Epithelial cell of proximal tubule (primary cell): ENCODE data around the gene ARHGAP11B.
"Not testable (repeated sequence)": the region's sequence is repeated elsewhere in the genome, so short reads cannot be mapped to it uniquely, and the experiment has no call there.

Experiments
- DNase-seq: peaks from one replicate; pipeline ENCODE4 v3.0.0-alpha.2; 2011; ENCODE audit warnings: low read depth
- H3K4me3 ChIP-seq: 2 replicates; pipeline ENCODE4 v1.5.1; 2011; ENCODE audit warnings: low read depth, mild to moderate bottlenecking, low read length
- CTCF ChIP-seq: conservative IDR thresholded peaks from 2 replicates; pipeline ENCODE4 v1.5.1; 2012; ENCODE audit warnings: low read depth, mild to moderate bottlenecking, low read length

ARHGAP11B gene

DNA sequence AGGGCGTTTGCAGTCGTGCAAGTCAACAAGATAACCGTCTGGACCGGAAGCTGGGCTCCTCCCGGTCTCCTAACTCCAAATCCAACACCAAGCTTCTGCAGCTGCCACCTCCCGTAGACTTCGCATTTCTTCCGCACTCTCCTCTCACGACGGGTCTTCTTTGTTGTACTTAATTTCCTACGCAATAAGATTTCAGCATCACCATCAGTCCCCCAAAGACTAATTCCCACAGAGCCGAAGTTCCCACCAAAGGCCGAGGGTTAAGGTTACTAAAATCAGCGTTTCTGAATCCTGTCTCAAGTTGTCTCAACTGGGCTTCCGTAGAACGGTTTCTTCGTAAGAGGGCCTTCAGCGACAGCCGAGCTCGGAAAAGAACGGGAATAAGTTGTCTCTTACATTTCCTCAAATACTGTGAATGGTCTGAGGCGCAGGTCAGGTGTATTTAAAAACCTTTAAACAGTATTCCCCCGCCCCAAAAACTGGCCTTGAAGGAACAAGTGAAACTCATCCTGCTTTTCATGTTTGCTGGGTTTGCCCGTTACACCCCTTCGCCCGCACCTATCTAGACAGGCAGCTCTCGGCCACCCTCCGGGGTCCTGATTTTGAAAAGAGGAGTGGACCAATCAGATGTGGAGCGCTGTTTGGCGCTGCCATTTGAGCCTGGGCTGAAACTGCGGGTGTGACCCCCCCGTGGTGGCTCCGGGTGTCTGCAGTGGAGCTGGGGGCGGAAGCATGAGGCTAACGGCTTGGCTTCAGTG lies at the start of gene ARHGAP11B:
Gene ARHGAP11B, plus strand, starts transcription at position 693 of the 758 bp plus-strand sequence.
- DNase-seq: peak; percentile 98
- H3K4me3 ChIP-seq: peak within 1 kb of the TSS; percentile 74

DNA sequence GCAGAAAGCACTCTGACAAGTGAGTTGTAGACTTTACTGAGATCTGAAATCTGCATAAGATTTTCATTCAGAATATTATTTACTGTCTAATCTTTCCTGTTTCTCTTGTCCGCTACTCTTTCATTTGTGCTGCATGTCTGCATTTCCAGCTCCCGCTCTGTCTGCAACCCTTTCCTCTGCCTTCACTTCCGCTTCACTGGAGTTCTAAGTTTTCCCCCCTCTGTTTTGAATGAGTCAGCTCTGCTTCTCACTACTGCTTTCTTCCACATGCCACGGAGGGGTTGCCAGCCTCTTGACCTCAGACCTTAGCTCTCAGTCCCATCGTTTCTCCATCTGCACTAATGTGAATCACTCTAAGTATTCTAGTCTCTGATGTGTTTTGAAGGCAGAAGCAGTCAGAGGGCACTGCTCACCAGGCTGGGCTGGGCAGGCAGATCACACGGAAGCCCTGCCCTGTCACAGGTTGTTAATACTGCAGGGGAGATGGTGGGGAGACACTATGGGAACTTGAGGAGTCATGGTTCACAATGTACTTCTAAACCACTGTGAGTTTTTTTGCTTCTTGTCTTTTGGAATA lies 46.4 kb upstream of the ARHGAP11B start:
- H3K4me3 ChIP-seq, DNase-seq: not testable (repeated sequence)

DNA sequence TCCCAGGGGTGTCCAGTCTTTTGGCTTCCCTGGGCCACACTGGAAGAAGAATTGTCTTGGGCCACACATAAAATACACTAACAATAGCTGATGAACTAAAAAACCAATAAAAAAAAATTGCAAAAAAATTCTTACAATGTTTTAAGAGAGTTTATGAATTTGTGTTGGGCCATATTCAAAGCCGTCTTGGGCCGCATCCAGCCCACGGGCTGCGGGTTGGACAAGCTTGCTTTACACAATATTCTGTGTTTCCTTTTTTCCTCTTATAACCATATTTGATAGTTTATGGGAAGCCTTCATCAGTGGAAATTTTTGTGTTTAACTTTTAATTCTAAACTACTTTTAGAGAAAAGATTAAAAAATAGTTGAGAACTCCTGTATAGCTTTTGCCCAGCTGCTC lies 45.2 kb upstream of the ARHGAP11B start:
- not testable (repeated sequence) for H3K4me3 ChIP-seq, DNase-seq

DNA sequence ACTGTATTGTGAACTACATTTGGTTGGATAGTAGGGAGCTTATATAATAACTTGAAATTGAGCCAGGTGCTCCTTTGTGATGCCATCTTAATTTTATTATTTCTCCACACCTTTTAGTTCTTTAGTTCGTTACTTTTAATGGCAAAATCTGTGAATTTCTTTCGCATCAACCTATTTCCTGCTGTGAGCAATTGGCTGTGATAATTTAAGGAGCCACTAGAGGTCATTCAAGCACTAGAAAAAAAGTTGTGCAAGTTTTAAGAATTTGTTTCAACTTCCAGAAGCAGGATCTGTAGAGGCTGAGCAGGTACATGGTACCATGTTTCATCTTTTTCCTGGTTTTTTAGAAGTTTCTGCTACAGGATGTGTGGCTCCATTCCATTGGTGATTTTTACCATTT lies 27.0 kb upstream of the ARHGAP11B start:
- not testable (repeated sequence) for H3K4me3 ChIP-seq, DNase-seq

DNA sequence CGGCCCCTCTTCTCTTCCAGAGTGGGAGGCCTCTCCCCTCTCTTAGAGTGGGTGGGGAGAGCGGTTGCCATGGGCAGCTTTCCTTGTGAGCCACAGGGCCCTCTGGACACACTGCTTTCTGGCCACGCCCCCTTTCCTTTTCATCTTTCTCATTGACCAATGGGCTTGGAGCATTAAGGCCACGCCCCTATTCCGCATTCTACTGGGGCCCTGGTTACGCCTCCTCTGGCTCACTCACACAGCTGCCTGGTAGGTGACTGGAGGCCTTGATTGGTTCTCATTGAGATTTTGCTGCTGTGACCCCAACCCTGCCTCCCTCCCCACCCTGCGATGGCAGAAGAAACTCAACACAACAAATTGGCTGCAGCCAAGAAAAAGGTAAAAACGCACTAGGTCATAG lies 22.1 kb upstream of the ARHGAP11B start, which contains the start of gene GOLGA8H:
Gene GOLGA8H, plus strand, starts transcription at position 233 of the 400 bp plus-strand sequence. Its CDS starts 98 bp downstream, at position 331.
- not testable (repeated sequence) for DNase-seq, H3K4me3 ChIP-seq

- not testable (repeated sequence) for DNase-seq, H3K4me3 ChIP-seq
Observed at GRCh38 chr15:30612271-30612670, 13.7 kb upstream of the ARHGAP11B start.

- peak; percentile 14 for TF ChIP-seq CTCF
- not testable (repeated sequence) for DNase-seq, H3K4me3 ChIP-seq
Observed at GRCh38 chr15:30621342-30621741, 4.6 kb upstream of the ARHGAP11B start.

DNA sequence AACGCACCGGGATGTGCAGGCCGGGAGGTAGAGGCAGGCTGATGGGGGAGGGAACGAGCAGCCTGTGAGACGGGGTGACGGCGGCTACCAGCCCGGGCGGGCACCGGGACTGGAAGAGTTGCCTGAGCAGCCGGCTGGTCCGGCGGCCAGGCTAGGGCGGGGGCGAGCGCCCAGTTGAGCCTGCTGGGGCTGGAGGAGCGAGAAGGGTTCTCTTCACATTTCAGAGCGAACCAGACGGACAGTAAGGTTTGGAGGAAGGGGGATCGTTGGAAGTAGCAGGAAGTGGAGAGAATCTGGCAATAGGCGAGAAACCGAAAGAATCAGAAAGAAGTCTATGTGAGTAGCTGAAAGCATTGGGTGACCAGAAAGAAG lies 252 bp downstream of the ARHGAP11B start:
- H3K4me3 ChIP-seq: peak overlapping the region; percentile 74
- DNase-seq: not testable (repeated sequence)

DNA sequence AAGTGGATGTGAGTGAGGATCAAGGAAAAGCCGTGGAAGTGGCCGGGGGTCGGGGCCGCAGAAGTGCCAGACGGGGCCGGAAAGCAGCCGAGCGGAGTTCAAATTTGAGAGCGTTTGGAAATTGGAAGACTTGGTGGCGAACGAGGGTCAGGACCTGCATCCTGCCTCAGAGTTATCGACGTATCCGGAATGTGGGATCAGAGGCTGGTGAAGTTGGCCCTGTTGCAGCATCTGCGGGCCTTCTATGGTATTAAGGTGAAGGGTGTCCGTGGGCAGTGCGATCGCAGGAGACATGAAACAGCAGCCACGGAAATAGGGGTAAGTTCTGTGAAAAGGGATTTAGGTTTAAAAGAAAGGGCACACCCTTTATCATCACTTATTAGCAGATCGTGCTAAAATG lies 704 bp downstream of the ARHGAP11B start:
- H3K4me3 ChIP-seq: peak overlapping the region; percentile 74
- DNase-seq: not testable (repeated sequence)

DNA sequence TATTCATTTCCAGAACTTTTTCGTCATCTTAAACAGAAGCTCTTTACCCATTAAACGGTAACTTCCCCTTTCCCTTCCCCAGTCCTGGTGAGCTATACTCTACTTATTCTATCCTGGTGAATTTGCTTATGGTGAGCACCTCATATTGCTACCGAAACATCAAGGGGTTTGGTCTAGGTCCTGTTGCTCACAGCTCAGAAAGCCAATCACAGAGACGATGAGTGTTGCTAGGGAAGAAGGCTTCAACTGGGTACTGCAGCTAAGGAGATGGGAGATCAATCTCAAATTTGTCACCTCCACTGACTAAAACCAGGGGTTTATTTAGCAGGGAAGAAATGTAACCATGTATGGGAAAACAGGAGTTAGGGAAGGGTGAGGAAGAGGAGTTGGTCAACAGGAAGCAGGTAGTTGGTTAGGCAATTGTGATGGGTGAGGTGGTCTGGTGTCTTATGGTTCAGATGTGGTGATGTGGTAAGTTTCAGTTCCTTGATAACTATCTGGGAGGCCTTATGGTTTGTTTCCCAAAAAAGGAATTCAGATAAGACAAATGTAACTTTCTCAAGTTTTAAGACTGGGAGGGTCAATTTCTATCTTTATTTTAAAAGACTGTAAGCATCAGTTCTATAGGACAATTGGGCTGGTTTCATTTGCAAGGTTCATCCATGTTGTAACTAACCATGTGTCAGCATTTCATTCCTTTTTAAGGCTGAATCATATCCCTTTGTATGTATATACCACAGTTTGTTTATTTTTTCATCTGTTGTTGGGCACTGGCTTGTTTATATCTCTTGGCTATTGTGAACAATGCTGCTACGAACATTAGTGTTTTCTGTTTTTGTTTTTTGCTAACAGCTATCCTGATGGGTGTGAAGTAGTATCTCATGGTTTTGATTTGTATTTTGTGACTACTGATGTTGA lies 24.3 kb downstream of the ARHGAP11B start:
- no peak overlapping the region for H3K4me3 ChIP-seq
- TF ChIP-seq CTCF: no peak
- DNase-seq: no peak

- not testable (repeated sequence) for H3K4me3 ChIP-seq, DNase-seq
- peak; percentile 43 for TF ChIP-seq CTCF
Observed at GRCh38 chr15:30661154-30661553, 35.2 kb downstream of the ARHGAP11B start.

GRCh38 chr15:30669621-30670020 lies 43.7 kb downstream of the ARHGAP11B start:
- not testable (repeated sequence) for H3K4me3 ChIP-seq, DNase-seq
